ENCODE results near the gene SNX21. TPM values are rescaled to one million over a fixed set of nuclear protein-coding genes. Genes with fewer than 3 reads are reported as not detected.

SNX21 gene
- total and polyA plus RNA-seq, 9 of the 15 experiments (the other 6 are each of a cell fraction or from before 2014, with no cell fraction given): 0.10 to 1.2 (median 0.42) TPM

DNA sequence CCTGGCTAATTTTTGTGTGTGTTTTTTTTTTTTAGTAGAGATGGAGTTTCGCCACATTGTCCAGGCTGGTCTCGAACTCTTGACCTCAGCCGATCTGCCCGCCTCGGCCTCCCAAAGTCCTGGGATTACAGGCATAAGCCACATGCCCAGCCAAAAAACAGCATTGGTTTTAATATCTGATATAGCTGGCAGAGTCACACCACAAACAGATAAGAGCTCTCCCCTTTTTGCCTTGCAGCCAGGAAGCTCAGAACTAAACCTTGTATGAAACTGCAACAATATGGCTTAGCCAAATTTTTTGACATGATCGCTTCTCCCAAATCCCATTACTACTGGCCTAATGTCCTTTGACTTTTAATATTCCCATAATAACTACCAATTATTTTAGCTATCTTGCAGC is 18.7 kb downstream of the SNX21 start:
- TF ChIP-seq KLF6 (CRISPR knock-in tag; IDR thresholded peaks at IDR 0.05; ENCODE audit: borderline replicate concordance) (no peak), MTA2 (IDR thresholded peaks at IDR 0.05; ENCODE audit: low read depth) (no peak)
- Histone ChIP-seq H3K79me2 (ENCODE audit: control insufficient read depth, insufficient read depth, low read length) (peaks cover 15% of the 10 kb centered on the region), H3K27me3 (ENCODE audit: control insufficient read depth in 2 of 2, insufficient read depth in 2 of 2, low read length in 2 of 2) (no peaks in the 10 kb centered on the region), H3K27ac (ENCODE audit: extremely low read depth, low read depth, low read length) (no peak overlapping the region), H3K36me3 (ENCODE audit: control insufficient read depth, insufficient read depth, low read length) (peaks cover 14% of the 10 kb centered on the region; the same call in 2 of the 3 replicates), H3K9ac (ENCODE audit: insufficient read depth in 1 of 2, low read depth in 2 of 2, low read length in 2 of 2) (no peak overlapping the region), H3K9me1 (ENCODE audit: control insufficient read depth, insufficient read depth, low read length) (no peaks in the 10 kb centered on the region), H3K4me3 (no peak overlapping the region), H3K4me2 (ENCODE audit: insufficient read depth, low read length) (no peak overlapping the region), H3K9me3 (replicated peaks; ENCODE audit: control insufficient read depth, insufficient read depth, low read depth, low read length) (peaks cover 5% of the 10 kb centered on the region), H3K4me1 (replicated peaks in 1 of 2; ENCODE audit: control insufficient read depth in 2 of 2, insufficient read depth in 2 of 2, low read length in 2 of 2) (peaks cover 18 to 28% of the 10 kb centered on the region in 2 experiments; a peak in 4 of 5 replicates), H4K20me1 (replicated peaks; ENCODE audit: control insufficient read depth, insufficient read depth, low read length) (no peaks in the 10 kb centered on the region), H2AFZ (ENCODE audit: low read depth, low read length) (no peak overlapping the region)
- no TSS peak for BruUV-seq (replicated peaks)
- FAIRE-seq: no peak
- WGBS (ENCODE audit: insufficient coverage, low coverage, missing lambda C conversion rate): 92% methylated on average over 6 of the region's 6 CpGs
- ChIA-PET CTCF (ENCODE audit: low intra/inter-chr PET ratio) (no interaction called here), POLR2A (interaction anchor here (0.7 to 2.3 kb wide), 2 partner anchors 11 kb away, joined by 3 to 19 read pairs; no protein-coding TSS in a partner anchor)
- no peak for ATAC-seq
- no peak for DNase-seq (ENCODE audit: extremely low read depth in 1 of 4, low spot score in 3 of 4)
- intact Hi-C loops (cut with micrococcal nuclease) (no loop called here), in situ Hi-C loops (cut with MboI) (no loop called here)

- no peak for TF ChIP-seq MCM7 (IDR thresholded peaks at IDR 0.05)
- TF ChIP-seq ZNF384 (IDR thresholded peaks at IDR 0.05; ENCODE audit: low read depth, low read length): no peak
- TF ChIP-seq ZSCAN32 (CRISPR knock-in tag; IDR thresholded peaks at IDR 0.05): no peak
- TF ChIP-seq ARNT (IDR thresholded peaks at IDR 0.05): no peak
- TF ChIP-seq ATF1 (CRISPR knock-in tag; IDR thresholded peaks at IDR 0.05): no peak
- TF ChIP-seq ATF1 (tag; IDR thresholded peaks at IDR 0.05): no peak
- no peak for TF ChIP-seq ZNF3 (CRISPR knock-in tag; IDR thresholded peaks at IDR 0.05)
- TF ChIP-seq TCF3 (CRISPR knock-in tag; IDR thresholded peaks at IDR 0.05): no peak
- TF ChIP-seq MTA2 (IDR thresholded peaks at IDR 0.05; ENCODE audit: low read depth): no peak
- TF ChIP-seq STAT5B (CRISPR knock-in tag; IDR thresholded peaks at IDR 0.05): no peak
- TF ChIP-seq CHCHD3 (CRISPR knock-in tag; IDR thresholded peaks at IDR 0.05): no peak
- no peak for TF ChIP-seq GATAD2A (IDR thresholded peaks at IDR 0.05)
- no peak for TF ChIP-seq KAT7 (CRISPR knock-in tag; IDR thresholded peaks at IDR 0.05; ENCODE audit: borderline replicate concordance)
- no peak for TF ChIP-seq RFX7 (CRISPR knock-in tag; IDR thresholded peaks at IDR 0.05)
- TF ChIP-seq KAT8 (IDR thresholded peaks at IDR 0.05; ENCODE audit: low read depth): no peak
- no peak for TF ChIP-seq TAL1 (IDR thresholded peaks at IDR 0.05)
- TF ChIP-seq RB1 (IDR thresholded peaks at IDR 0.05; ENCODE audit: low read depth): no peak
- TF ChIP-seq ZNF280A (IDR thresholded peaks at IDR 0.05; ENCODE audit: low read depth, partially characterized antibody): no peak
- FAIRE-seq (no peak), ATAC-seq (no peak), DNase-seq (ENCODE audit: extremely low read depth in 1 of 4, low spot score in 3 of 4) (no peak)
- CTCF ChIA-PET (ENCODE audit: low intra/inter-chr PET ratio): no interaction called here
- POLR2A ChIA-PET: interaction anchor here (1.5 kb wide), 1 partner anchor 29 kb away, joined by 6 read pairs; no protein-coding TSS in a partner anchor
- 89% methylated on average over 2 of the region's 2 CpGs for WGBS (ENCODE audit: insufficient coverage, low coverage, missing lambda C conversion rate)
- Histone ChIP-seq H3K27me3 (ENCODE audit: control insufficient read depth in 2 of 2, insufficient read depth in 2 of 2, low read length in 2 of 2) (no peaks in the 10 kb centered on the region), H3K36me3 (ENCODE audit: control insufficient read depth, insufficient read depth, low read length) (peaks cover 10% of the 10 kb centered on the region; the same call in 2 of the 3 replicates), H3K4me2 (ENCODE audit: insufficient read depth, low read length) (no peak overlapping the region), H3K4me1 (replicated peaks in 1 of 2; ENCODE audit: control insufficient read depth in 2 of 2, insufficient read depth in 2 of 2, low read length in 2 of 2) (peaks cover 24 to 31% of the 10 kb centered on the region in 2 experiments), H4K20me1 (replicated peaks; ENCODE audit: control insufficient read depth, insufficient read depth, low read length) (no peaks in the 10 kb centered on the region), H3K4me3 (no peak overlapping the region), H3K27ac (ENCODE audit: extremely low read depth, low read depth, low read length) (no peak overlapping the region), H3K9me3 (replicated peaks; ENCODE audit: control insufficient read depth, insufficient read depth, low read depth, low read length) (peaks cover 5% of the 10 kb centered on the region), H3K9ac (ENCODE audit: insufficient read depth in 1 of 2, low read depth in 2 of 2, low read length in 2 of 2) (no peak overlapping the region), H3K79me2 (ENCODE audit: control insufficient read depth, insufficient read depth, low read length) (peaks cover 22% of the 10 kb centered on the region), H2AFZ (ENCODE audit: low read depth, low read length) (no peak overlapping the region), H3K9me1 (ENCODE audit: control insufficient read depth, insufficient read depth, low read length) (no peaks in the 10 kb centered on the region)
- intact Hi-C loops (cut with micrococcal nuclease) (no loop called here), in situ Hi-C loops (cut with MboI) (no loop called here)
- BruUV-seq (replicated peaks): no TSS peak
These were observed 19.9 kb downstream of the SNX21 start for GRCh38 chr20:45853484-45853883.
